ENCODE measurements around the gene MMP10.

Gene MMP10

GRCh38 chr11:102794382-102794781 lies 14.0 kb upstream of the MMP10 start:
- Histone ChIP-seq H3K36me3 (ENCODE audit: insufficient read depth, low read length) (no peaks in the 10 kb centered on the region), H3K9ac (ENCODE audit: low read depth, low read length) (no peak overlapping the region), H3K9me3 (ENCODE audit: control insufficient read depth, insufficient read depth, low read length) (no peaks in the 10 kb centered on the region), H3K4me1 (ENCODE audit: insufficient read depth, low read length) (peaks cover 5% of the 10 kb centered on the region; the same call in 1 of the 2 replicates)

GRCh38 chr11:102793677-102794290 lies 13.4 kb upstream of the MMP10 start:
- H3K36me3 ChIP-seq (ENCODE audit: insufficient read depth, low read length), result no peaks in the 10 kb centered on the region
- no peak overlapping the region for H3K9ac ChIP-seq (ENCODE audit: low read depth, low read length)
- no peaks in the 10 kb centered on the region for H3K9me3 ChIP-seq (ENCODE audit: control insufficient read depth, insufficient read depth, low read length)
- peaks cover 5% of the 10 kb centered on the region; the same call in 1 of the 2 replicates for H3K4me1 ChIP-seq (ENCODE audit: insufficient read depth, low read length)

- Histone ChIP-seq H3K4me1 (ENCODE audit: insufficient read depth, low read length) (peaks cover 5% of the 10 kb centered on the region; the same call in 1 of the 2 replicates), H3K9me3 (ENCODE audit: control insufficient read depth, insufficient read depth, low read length) (no peaks in the 10 kb centered on the region), H3K36me3 (ENCODE audit: insufficient read depth, low read length) (no peaks in the 10 kb centered on the region)
Measured at GRCh38 chr11:102792604-102793003, 12.2 kb upstream of the MMP10 start.

GRCh38 chr11:102791271-102792036 lies 11.0 kb upstream of the MMP10 start:
- Histone ChIP-seq H3K4me1 (ENCODE audit: insufficient read depth, low read length) (peaks cover 5% of the 10 kb centered on the region; the same call in 1 of the 2 replicates), H3K9ac (ENCODE audit: low read depth, low read length) (no peak overlapping the region), H3K9me3 (ENCODE audit: control insufficient read depth, insufficient read depth, low read length) (no peaks in the 10 kb centered on the region), H3K36me3 (ENCODE audit: insufficient read depth, low read length) (no peaks in the 10 kb centered on the region)

More at GRCh38 chr11:102792604-102793003, 12.2 kb upstream of the MMP10 start:
- no peak overlapping the region for H3K9ac ChIP-seq (ENCODE audit: low read depth, low read length)

- H3K36me3 ChIP-seq (ENCODE audit: insufficient read depth, low read length), result no peaks in the 10 kb centered on the region
- H3K4me1 ChIP-seq (ENCODE audit: insufficient read depth, low read length), result 0 out of 2 replicates have a peak, but pooled peaks cover 5% of the 10 kb centered on the region
- no peaks in the 10 kb centered on the region for H3K9me3 ChIP-seq (ENCODE audit: control insufficient read depth, insufficient read depth, low read length)
- H3K9ac ChIP-seq (ENCODE audit: low read depth, low read length), result no peak overlapping the region
Measured at GRCh38 chr11:102788334-102788995, 8.0 kb upstream of the MMP10 start.

GRCh38 chr11:102784380-102784779 lies 4.0 kb upstream of the MMP10 start:
- Histone ChIP-seq H3K4me1 (ENCODE audit: insufficient read depth, low read length) (peaks cover 9% of the 10 kb centered on the region; the same call in 1 of the 2 replicates), H3K9me3 (ENCODE audit: control insufficient read depth, insufficient read depth, low read length) (no peaks in the 10 kb centered on the region), H3K9ac (ENCODE audit: low read depth, low read length) (no peak overlapping the region), H3K36me3 (ENCODE audit: insufficient read depth, low read length) (no peaks in the 10 kb centered on the region)

- Histone ChIP-seq H3K9ac (ENCODE audit: low read depth, low read length) (no peak overlapping the region), H3K36me3 (ENCODE audit: insufficient read depth, low read length) (no peaks in the 10 kb centered on the region)
Measured at GRCh38 chr11:102783720-102784119, 3.3 kb upstream of the MMP10 start.

GRCh38 chr11:102783016-102783415 lies 2.6 kb upstream of the MMP10 start:
- Histone ChIP-seq H3K9me3 (ENCODE audit: control insufficient read depth, insufficient read depth, low read length) (no peaks in the 10 kb centered on the region), H3K4me1 (ENCODE audit: insufficient read depth, low read length) (peaks cover 11% of the 10 kb centered on the region; the same call in 1 of the 2 replicates), H3K36me3 (ENCODE audit: insufficient read depth, low read length) (no peaks in the 10 kb centered on the region), H3K9ac (ENCODE audit: low read depth, low read length) (no peak overlapping the region)

More at GRCh38 chr11:102783720-102784119, 3.3 kb upstream of the MMP10 start:
- Histone ChIP-seq H3K4me1 (ENCODE audit: insufficient read depth, low read length) (peaks cover 11% of the 10 kb centered on the region; the same call in 1 of the 2 replicates), H3K9me3 (ENCODE audit: control insufficient read depth, insufficient read depth, low read length) (no peaks in the 10 kb centered on the region)

- Histone ChIP-seq H3K4me1 (ENCODE audit: insufficient read depth, low read length) (peaks cover 11% of the 10 kb centered on the region; the same call in 1 of the 2 replicates), H3K9me3 (ENCODE audit: control insufficient read depth, insufficient read depth, low read length) (no peaks in the 10 kb centered on the region), H3K36me3 (ENCODE audit: insufficient read depth, low read length) (no peaks in the 10 kb centered on the region), H3K9ac (ENCODE audit: low read depth, low read length) (no peak overlapping the region)
Measured at GRCh38 chr11:102781676-102782075, 1.2 kb upstream of the MMP10 start.

GRCh38 chr11:102776454-102776853 lies 4.0 kb downstream of the MMP10 start:
- Histone ChIP-seq H3K36me3 (ENCODE audit: insufficient read depth, low read length) (no peaks in the 10 kb centered on the region), H3K4me1 (ENCODE audit: insufficient read depth, low read length) (peaks cover 7% of the 10 kb centered on the region; the same call in 1 of the 2 replicates), H3K9ac (ENCODE audit: low read depth, low read length) (no peak overlapping the region), H3K9me3 (ENCODE audit: control insufficient read depth, insufficient read depth, low read length) (no peaks in the 10 kb centered on the region)

GRCh38 chr11:102773386-102773785 lies 7.0 kb downstream of the MMP10 start:
- Histone ChIP-seq H3K36me3 (ENCODE audit: insufficient read depth, low read length) (no peaks in the 10 kb centered on the region), H3K4me1 (ENCODE audit: insufficient read depth, low read length) (0 out of 2 replicates have a peak, but pooled peaks cover 3% of the 10 kb centered on the region)

GRCh38 chr11:102771351-102771750 lies 9.1 kb downstream of the MMP10 start:
- Histone ChIP-seq H3K4me1 (ENCODE audit: insufficient read depth, low read length) (0 out of 2 replicates have a peak, but pooled peaks cover 3% of the 10 kb centered on the region), H3K36me3 (ENCODE audit: insufficient read depth, low read length) (no peaks in the 10 kb centered on the region), H3K9ac (ENCODE audit: low read depth, low read length) (no peak overlapping the region), H3K9me3 (ENCODE audit: control insufficient read depth, insufficient read depth, low read length) (no peaks in the 10 kb centered on the region)

More at GRCh38 chr11:102773386-102773785, 7.0 kb downstream of the MMP10 start:
- H3K9ac ChIP-seq (ENCODE audit: low read depth, low read length), result no peak overlapping the region
- no peaks in the 10 kb centered on the region for H3K9me3 ChIP-seq (ENCODE audit: control insufficient read depth, insufficient read depth, low read length)

GRCh38 chr11:102770191-102770590 lies 10.2 kb downstream of the MMP10 start:
- Histone ChIP-seq H3K9ac (ENCODE audit: low read depth, low read length) (no peak overlapping the region), H3K36me3 (ENCODE audit: insufficient read depth, low read length) (no peaks in the 10 kb centered on the region), H3K4me1 (ENCODE audit: insufficient read depth, low read length) (0 out of 2 replicates have a peak, but pooled peaks cover 3% of the 10 kb centered on the region), H3K9me3 (ENCODE audit: control insufficient read depth, insufficient read depth, low read length) (no peaks in the 10 kb centered on the region)

GRCh38 chr11:102767800-102768199 lies 12.6 kb downstream of the MMP10 start:
- no peaks in the 10 kb centered on the region for H3K36me3 ChIP-seq (ENCODE audit: insufficient read depth, low read length)
- H3K4me1 ChIP-seq (ENCODE audit: insufficient read depth, low read length), result 0 out of 2 replicates have a peak, but pooled peaks cover 3% of the 10 kb centered on the region
- H3K9me3 ChIP-seq (ENCODE audit: control insufficient read depth, insufficient read depth, low read length), result no peaks in the 10 kb centered on the region
- no peak overlapping the region for H3K9ac ChIP-seq (ENCODE audit: low read depth, low read length)
